HepG2 (cell line): ENCODE data around the gene RIPOR3. TPM values are rescaled to one million over a fixed set of nuclear protein-coding genes. Genes with fewer than 3 reads are reported as not detected.

Experiments used
- DNMT3B ChIP-seq: conservative IDR thresholded peaks from 2 replicates; pipeline ENCODE4 v1.6.1; 2016; ENCODE audit warnings: missing biosample characterization, control low read depth
- FOXA3 ChIP-seq: IDR thresholded peaks from 2 replicates; pipeline ENCODE4 v1.6.1; 2016; ENCODE audit warnings: missing genetic modification reagents, missing compliant biosample characterization
- KDM3A ChIP-seq: IDR thresholded peaks from 2 replicates; pipeline ENCODE4 v1.6.1; 2018; ENCODE audit warnings: low read depth, missing compliant biosample characterization
- KLF12 ChIP-seq: sonication (generic); formaldehyde crosslinking; IDR thresholded peaks from 2 replicates; pipeline ENCODE4 v1.4.0; 2020; ENCODE audit warnings: missing genetic modification reagents, borderline replicate concordance
- NCOR1 ChIP-seq: fragments of 200-600 bp; sonication (generic); IDR thresholded peaks from 2 replicates; pipeline ENCODE4 v1.7.0; 2017; ENCODE audit warnings: antibody characterized with exemption, low read length, borderline replicate concordance
- PLRG1 ChIP-seq: fragments of 450-650 bp; conservative IDR thresholded peaks from 2 replicates; pipeline ENCODE4 v1.6.1; 2016
- REXO4 ChIP-seq: sonication (generic); formaldehyde crosslinking; IDR thresholded peaks from 2 replicates; pipeline ENCODE4 v1.8.0; 2022; ENCODE audit warnings: missing genetic modification reagents, mild to moderate bottlenecking, borderline replicate concordance
- SIN3B ChIP-seq: fragments of 150-350 bp; IDR thresholded peaks from 2 replicates; pipeline ENCODE4 v1.6.1; 2014; ENCODE audit warnings: low read length
- SRSF9 ChIP-seq: fragments of 200-400 bp; formaldehyde crosslinking; IDR thresholded peaks from 2 replicates; pipeline ENCODE4 v1.6.1; 2018; ENCODE audit warnings: borderline replicate concordance, mild to moderate bottlenecking, low read depth, low read length; ENCODE audit not compliant: insufficient read depth, poor library complexity, severe bottlenecking
- TAF1 ChIP-seq: sonication (generic); formaldehyde crosslinking; IDR thresholded peaks from 2 replicates; pipeline ENCODE4 v1.4.0; 2020; ENCODE audit warnings: missing genetic modification reagents
- THYN1 ChIP-seq: sonication (generic); formaldehyde crosslinking; IDR thresholded peaks from 2 replicates; pipeline ENCODE4 v1.8.1; 2023; ENCODE audit warnings: low read depth, mild to moderate bottlenecking, moderate library complexity, missing genetic modification reagents, borderline replicate concordance
- XRCC5 ChIP-seq: fragments of 200-400 bp; formaldehyde crosslinking; optimal IDR thresholded peaks from 2 replicates; pipeline ENCODE3; 2017; ENCODE audit warnings: mild to moderate bottlenecking, low read length
- ZBTB8A ChIP-seq: sonication (generic); formaldehyde crosslinking; IDR thresholded peaks from 2 replicates; pipeline ENCODE4 v1.4.0; 2020; ENCODE audit warnings: mild to moderate bottlenecking, low read depth, missing genetic modification reagents, borderline replicate concordance
- ZNF460 ChIP-seq: sonication (generic); formaldehyde crosslinking; IDR thresholded peaks from 2 replicates; pipeline ENCODE4 v1.5.1; 2020; ENCODE audit warnings: missing genetic modification reagents, mild to moderate bottlenecking, borderline replicate concordance
- ZNF777 ChIP-seq: sonication (generic); formaldehyde crosslinking; IDR thresholded peaks from 2 replicates; pipeline ENCODE4 v1.4.0; 2020; ENCODE audit warnings: missing genetic modification reagents
- ZNF83 ChIP-seq: sonication (generic); formaldehyde crosslinking; IDR thresholded peaks from 2 replicates; pipeline ENCODE4 v1.4.0; 2020; ENCODE audit warnings: missing genetic modification reagents, mild to moderate bottlenecking, borderline replicate concordance
- polyA plus RNA-seq, 8 experiments: library from polyadenylated mRNA; depleted of rRNA in 3 of 8; stranded (reverse) in 7 of 8; unstranded in 1 of 8; fragments of >200 nt; fragmentation: Illumina TruSeq in 4 of 8; extraction: Trizol in 4 of 8; gene quantifications; 2 replicates each; pipeline versions ENCODE4 v1.2.1 to v1.2.3, GENCODE V29; 2011 to 2016; ENCODE audit warnings: low read depth in 4 of 8, missing spikeins in 1 of 8, mixed read lengths in 1 of 8; ENCODE audit not compliant: insufficient read depth in 1 of 8
- total RNA-seq, 5 experiments: library from RNA; depleted of rRNA; stranded (reverse); fragments of >200 nt; fragmentation: Illumina TruSeq; extraction: Trizol; gene quantifications; 2 replicates each; pipeline ENCODE4 v1.2.3, GENCODE V29; 2016; ENCODE audit warnings: low read depth in 1 of 5
- TF ChIP-seq, protein P1 (sequence below): sonication (generic); formaldehyde crosslinking; IDR thresholded peaks from 2 replicates; pipeline ENCODE4 v1.4.0; 2020; ENCODE audit warnings: mild to moderate bottlenecking, missing genetic modification reagents
- TF ChIP-seq, protein P2 (sequence below): sonication (generic); formaldehyde crosslinking; IDR thresholded peaks from 2 replicates; pipeline ENCODE4 v1.4.0; 2020; ENCODE audit warnings: missing genetic modification reagents
- TF ChIP-seq, protein P3 (sequence below): sonication (generic); formaldehyde crosslinking; IDR thresholded peaks from 2 replicates; pipeline ENCODE4 v1.5.0; 2020; ENCODE audit warnings: mild to moderate bottlenecking, missing genetic modification reagents, borderline replicate concordance
- TF ChIP-seq, protein P4 (sequence below): IDR thresholded peaks from 2 replicates; pipeline ENCODE4 v1.6.1; 2016; ENCODE audit warnings: low read depth

Gene RIPOR3
- total and polyA plus RNA-seq, 2 of the 13 experiments (the other 11 are each of a cell fraction or from before 2014, with no cell fraction given) = 0.18 TPM; not detected in 1

DNA sequence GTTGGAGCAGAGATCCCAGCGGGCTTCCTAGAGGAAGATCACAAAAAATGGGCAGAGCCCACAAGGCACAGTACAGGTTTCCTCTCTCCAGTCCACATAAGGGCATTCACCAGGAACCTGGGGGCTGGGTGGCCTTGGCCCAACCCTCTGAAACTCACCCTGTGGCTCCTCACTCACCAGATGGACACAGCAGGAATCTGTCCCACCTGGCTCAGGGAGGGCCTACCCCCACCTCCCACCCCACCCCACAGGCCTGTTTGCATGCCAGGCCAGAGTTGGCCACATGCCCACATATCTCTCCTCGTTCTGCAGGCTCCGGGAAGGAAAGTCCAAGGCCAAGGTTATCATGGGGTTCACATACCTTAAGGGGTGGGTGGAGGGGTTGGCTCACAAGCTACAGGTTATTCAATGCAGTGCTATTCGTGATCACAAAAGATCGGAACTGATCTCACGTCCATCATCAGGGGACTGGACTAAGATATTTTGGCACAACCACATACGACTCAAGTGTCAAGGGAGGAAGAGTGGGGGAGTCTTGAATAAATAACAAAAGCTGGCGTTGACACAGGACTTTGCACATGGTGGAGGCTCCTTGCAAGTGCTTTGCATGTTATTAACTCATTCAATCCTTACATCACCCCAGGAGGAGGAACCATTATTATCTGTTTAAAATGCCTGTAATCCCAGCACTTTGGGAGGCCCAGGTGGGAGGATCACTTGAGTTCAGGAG, 13.0 kb downstream of the RIPOR3 start (continued):
- TF ChIP-seq, protein P1, sequence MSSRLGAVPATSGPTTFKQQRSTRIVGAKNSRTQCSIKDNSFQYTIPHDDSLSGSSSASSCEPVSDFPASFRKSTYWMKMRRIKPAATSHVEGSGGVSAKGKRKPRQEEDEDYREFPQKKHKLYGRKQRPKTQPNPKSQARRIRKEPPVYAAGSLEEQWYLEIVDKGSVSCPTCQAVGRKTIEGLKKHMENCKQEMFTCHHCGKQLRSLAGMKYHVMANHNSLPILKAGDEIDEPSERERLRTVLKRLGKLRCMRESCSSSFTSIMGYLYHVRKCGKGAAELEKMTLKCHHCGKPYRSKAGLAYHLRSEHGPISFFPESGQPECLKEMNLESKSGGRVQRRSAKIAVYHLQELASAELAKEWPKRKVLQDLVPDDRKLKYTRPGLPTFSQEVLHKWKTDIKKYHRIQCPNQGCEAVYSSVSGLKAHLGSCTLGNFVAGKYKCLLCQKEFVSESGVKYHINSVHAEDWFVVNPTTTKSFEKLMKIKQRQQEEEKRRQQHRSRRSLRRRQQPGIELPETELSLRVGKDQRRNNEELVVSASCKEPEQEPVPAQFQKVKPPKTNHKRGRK (CRISPR knock-in tag) = no peak
- TF ChIP-seq ZNF83 (CRISPR knock-in tag) = no peak
- peak; percentile 42; the same call in 1 of the 2 replicates for TF ChIP-seq KDM3A (CRISPR knock-in tag)
- 0 out of 2 replicates have a peak, but pooled peaks have one; percentile 8 for TF ChIP-seq TAF1 (CRISPR knock-in tag)
- no peak for TF ChIP-seq THYN1 (CRISPR knock-in tag)
- TF ChIP-seq ZNF777 = 0 out of 2 replicates have a peak, but pooled peaks have one; percentile 8
- no peak for TF ChIP-seq REXO4 (CRISPR knock-in tag)
- no peak for TF ChIP-seq ZNF460 (CRISPR knock-in tag)
- TF ChIP-seq DNMT3B (CRISPR knock-in tag) = no peak
- TF ChIP-seq, protein P2, sequence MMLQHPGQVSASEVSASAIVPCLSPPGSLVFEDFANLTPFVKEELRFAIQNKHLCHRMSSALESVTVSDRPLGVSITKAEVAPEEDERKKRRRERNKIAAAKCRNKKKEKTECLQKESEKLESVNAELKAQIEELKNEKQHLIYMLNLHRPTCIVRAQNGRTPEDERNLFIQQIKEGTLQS (CRISPR knock-in tag) = no peak
- peak; percentile 35 for TF ChIP-seq FOXA3
- peak; percentile 93 for TF ChIP-seq NCOR1
- TF ChIP-seq, protein P3, sequence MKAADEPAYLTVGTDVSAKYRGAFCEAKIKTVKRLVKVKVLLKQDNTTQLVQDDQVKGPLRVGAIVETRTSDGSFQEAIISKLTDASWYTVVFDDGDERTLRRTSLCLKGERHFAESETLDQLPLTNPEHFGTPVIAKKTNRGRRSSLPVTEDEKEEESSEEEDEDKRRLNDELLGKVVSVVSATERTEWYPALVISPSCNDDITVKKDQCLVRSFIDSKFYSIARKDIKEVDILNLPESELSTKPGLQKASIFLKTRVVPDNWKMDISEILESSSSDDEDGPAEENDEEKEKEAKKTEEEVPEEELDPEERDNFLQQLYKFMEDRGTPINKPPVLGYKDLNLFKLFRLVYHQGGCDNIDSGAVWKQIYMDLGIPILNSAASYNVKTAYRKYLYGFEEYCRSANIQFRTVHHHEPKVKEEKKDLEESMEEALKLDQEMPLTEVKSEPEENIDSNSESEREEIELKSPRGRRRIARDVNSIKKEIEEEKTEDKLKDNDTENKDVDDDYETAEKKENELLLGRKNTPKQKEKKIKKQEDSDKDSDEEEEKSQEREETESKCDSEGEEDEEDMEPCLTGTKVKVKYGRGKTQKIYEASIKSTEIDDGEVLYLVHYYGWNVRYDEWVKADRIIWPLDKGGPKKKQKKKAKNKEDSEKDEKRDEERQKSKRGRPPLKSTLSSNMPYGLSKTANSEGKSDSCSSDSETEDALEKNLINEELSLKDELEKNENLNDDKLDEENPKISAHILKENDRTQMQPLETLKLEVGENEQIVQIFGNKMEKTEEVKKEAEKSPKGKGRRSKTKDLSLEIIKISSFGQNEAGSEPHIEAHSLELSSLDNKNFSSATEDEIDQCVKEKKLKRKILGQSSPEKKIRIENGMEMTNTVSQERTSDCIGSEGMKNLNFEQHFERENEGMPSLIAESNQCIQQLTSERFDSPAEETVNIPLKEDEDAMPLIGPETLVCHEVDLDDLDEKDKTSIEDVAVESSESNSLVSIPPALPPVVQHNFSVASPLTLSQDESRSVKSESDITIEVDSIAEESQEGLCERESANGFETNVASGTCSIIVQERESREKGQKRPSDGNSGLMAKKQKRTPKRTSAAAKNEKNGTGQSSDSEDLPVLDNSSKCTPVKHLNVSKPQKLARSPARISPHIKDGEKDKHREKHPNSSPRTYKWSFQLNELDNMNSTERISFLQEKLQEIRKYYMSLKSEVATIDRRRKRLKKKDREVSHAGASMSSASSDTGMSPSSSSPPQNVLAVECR (CRISPR knock-in tag) = no peak
- no peak for TF ChIP-seq SRSF9
- 0 out of 2 replicates have a peak, but pooled peaks have one; percentile 44 for TF ChIP-seq KLF12 (CRISPR knock-in tag)
- TF ChIP-seq XRCC5 = peak; percentile 37
- no peak for TF ChIP-seq ZBTB8A (CRISPR knock-in tag)
- no peak for TF ChIP-seq PLRG1
- TF ChIP-seq SIN3B = no peak
- TF ChIP-seq, protein P4, sequence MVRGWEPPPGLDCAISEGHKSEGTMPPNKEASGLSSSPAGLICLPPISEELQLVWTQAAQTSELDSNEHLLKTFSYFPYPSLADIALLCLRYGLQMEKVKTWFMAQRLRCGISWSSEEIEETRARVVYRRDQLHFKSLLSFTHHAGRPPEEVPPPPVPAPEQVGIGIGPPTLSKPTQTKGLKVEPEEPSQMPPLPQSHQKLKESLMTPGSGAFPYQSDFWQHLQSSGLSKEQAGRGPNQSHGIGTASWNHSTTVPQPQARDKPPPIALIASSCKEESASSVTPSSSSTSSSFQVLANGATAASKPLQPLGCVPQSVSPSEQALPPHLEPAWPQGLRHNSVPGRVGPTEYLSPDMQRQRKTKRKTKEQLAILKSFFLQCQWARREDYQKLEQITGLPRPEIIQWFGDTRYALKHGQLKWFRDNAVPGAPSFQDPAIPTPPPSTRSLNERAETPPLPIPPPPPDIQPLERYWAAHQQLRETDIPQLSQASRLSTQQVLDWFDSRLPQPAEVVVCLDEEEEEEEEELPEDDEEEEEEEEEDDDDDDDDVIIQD (CRISPR knock-in tag) = peak; percentile 41; the same call in 1 of the 2 replicates
